Measurements from ENCODE around the gene ARID1B.
A peak's percentile ranks its signal among the peaks of the same experiment; 100 is the strongest.

Gene ARID1B

DNA sequence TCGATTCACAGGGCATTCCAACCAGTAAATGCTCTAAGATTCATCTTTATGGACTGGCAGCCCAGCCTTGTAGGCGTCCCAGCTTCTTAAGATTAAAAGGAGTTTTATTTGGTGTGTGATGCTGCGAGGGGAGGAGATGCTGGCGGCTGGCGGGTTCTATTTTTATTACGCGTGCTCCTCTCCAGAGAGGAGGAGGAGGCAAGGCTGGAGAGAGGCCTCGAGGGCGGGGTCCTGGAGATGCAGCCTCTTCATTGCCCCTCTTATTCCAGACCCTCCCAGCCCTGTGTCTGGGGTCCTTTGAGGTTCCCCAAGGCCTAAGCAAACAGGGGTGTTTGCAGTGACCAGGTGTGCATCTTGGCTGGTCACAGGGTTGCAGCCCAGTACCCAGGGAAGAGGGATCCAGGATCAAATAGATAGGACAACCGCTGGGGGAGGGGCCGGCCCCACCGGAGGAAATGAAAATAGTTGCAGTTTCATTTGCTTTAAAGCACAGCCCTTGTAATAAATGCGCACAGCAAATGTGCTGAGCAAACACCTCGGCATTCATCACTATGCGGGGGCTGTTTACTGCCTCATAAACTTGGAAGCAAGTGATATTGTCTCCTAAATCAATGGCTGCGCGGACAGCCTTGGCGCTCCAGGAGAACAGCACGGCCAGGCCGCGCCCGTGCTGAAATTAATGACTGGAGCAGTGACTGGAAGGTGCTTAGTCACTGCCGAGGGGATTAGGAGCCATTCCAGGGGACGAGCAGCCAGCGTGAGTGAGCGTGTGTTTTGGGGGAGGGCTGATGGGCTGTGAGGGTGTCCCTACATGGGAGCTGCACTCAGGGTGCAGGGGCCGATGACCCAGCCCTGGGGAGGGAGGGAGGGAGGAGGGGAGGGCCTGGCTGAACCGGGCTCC is 463.1 kb downstream of the ARID1B start:
- DNase-seq = peak; percentile 21

DNA sequence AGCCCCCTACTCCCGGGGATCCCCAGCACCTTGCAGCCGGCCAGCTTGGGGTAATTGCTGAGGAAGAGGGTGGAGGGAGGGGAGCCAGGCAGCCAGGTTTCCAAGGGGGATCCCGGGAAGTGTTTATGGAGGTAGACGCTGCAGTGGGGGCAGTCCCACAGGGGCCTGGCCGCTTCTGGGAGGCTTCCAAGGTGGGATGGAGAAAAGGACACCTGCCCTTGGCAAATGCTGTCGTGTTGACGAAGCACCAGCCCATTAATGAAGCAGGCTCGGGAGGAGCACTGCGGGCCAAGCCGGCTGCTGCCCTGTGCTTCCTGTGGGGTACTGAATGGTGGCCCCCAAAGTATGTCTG is 463.8 kb downstream of the ARID1B start:
- no peak for DNase-seq

DNA sequence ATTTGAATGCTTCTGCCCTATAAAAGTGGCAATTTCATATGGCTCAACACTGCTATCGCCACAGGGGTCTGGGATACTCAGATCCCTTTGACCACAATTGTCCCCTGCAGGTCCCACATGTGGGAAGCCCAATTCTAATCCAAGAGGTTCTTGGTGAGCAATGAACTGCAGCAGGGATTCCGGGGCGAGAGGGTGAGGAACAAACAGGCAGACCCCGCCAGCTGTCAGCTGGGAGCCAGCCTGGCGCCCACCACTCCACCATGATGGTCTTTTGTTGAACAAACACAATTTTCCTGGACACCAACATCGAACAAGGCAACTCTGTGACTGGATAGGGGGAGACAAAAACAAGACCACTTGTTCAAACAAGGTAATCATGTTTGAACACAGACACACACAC is 465.6 kb downstream of the ARID1B start:
- no peak for DNase-seq

DNA sequence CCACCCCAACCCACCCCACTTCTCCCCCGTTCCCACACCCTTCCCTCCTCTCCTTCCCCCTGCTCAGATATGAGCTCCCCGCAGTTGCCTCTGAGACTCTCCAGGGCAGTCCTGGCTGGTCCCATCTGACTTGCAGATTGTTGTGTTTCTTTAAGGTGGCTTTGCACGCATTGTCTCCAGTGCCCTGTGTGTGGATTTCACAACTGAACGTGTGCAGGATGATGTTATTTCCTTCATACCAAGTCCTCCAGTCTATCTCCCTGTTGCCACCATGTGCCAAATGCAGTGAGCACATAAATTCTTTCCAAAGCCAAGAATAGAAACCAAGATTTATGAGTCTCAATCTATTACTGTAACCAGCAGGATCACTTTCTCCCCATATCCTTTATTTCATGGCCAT is 467.0 kb downstream of the ARID1B start:
- no peak for DNase-seq

DNA sequence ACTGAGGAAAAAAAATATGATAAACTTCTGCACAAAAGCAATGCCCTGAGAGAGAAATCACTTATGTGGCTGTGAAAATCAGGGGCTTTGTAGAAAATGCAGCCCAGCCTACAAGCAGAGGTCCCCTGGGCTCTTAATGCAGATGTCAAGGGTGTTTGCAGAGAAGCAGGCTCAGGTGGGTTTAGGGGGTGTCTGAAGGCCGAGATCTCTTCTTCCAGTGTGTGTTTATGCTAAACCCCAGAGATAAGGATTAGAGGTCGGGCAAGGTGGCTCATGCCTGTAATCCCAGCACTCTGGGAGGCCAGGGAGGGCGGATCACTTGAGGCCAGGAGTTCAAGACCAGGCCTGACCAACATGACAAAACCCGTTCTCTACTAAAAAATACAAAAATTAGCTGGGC is 467.6 kb downstream of the ARID1B start:
- no peak for DNase-seq

DNA sequence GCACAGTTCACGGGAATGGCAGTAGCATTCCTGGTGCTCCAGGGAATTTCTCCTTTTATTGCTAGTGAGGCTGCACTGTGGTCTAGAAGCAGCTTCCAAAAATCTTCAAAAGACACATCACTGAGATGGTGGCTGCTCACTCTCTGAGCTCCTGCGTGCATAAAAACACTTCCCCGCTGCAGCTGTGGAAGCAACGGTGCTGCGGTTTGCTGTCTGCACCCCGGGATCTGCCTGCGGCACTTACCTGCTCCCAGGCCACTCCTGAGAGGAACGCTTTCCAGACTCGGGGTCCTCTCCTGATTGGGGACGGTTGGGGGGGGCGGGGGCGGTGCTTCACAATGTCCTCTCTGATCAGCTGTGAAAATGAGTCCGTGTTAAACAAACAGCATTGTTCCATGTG is 468.3 kb downstream of the ARID1B start:
- no peak for DNase-seq

DNA sequence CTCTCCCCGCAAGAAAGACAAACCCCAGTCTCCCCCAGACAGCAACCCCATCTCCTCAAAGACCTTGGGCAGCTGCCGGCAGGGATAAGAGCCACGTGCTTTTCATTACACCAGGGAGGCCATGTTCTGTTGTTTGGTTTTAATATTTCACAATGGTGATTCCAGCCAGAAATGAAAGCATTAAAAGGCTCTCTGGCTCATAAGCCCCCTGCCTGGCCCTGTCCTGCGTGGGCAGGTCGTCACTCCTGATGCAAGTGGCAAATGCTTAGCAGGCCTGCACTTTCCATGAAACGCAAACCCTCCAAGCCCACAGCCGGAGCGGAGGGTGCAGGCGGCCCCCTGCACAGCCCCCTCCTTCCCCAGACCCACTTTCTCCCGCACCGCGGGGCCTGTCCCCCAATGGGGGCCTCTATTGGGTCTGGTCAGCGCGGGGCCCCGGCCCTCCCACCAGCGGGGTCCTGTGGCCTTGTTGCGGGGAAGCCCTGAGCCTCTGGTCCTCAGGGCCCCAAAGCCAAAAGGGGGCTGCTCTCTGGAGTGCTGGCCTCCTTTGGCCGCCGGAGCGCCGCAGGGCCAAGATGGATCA is 469.0 kb downstream of the ARID1B start:
- no peak for DNase-seq

DNA sequence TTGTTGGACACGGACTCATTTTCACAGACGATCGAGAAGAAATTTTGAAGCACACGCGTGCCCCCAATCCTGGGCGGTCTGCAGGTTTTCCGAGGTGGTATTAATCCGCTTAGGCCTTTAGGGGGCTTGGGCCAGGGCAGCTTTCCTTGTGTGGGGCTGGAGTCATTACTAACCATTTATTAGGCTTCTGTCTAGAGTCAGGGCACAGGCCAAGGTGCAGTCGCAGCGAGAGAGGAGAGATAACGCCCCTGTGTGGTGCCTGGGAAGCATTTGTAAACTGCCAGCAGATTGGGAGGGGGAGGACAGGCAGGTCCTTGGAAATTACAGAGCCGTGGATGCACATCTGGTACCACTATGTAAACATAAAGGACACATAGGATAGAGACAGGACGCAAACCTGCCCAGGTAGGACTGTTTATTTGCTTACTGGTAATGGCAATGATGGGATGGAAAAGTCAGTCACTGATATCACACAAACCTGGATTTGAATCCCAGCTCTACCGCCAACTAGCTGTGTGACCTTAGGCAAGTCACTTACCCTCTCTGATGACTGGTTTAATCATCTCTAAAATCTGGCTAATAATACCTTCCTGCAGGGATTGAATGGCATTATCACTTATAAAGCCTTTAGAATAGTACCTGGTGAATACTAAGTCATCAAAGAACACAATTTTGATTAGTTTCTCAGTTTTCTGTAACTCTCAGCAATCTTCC is 469.8 kb downstream of the ARID1B start:
- no peak for DNase-seq

DNA sequence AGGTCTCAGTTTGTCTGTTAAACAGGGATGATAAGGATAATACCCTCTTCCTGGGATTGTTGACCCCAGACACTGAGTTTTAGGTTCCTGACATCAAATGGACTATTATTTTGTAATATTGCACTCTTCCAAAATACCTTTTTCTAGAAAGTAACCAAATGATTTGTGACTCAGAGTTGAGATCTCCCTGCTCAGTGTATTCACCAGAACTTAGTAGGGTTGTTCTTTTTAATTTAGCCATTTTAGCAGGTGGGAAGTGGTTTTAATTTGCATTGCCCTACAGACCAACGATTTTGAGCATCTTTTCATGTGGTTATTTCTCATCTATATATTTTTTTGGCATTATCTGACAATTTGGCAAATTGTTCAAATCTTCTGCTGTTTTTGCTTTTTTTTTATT is 471.1 kb downstream of the ARID1B start:
- DNase-seq = no peak

DNA sequence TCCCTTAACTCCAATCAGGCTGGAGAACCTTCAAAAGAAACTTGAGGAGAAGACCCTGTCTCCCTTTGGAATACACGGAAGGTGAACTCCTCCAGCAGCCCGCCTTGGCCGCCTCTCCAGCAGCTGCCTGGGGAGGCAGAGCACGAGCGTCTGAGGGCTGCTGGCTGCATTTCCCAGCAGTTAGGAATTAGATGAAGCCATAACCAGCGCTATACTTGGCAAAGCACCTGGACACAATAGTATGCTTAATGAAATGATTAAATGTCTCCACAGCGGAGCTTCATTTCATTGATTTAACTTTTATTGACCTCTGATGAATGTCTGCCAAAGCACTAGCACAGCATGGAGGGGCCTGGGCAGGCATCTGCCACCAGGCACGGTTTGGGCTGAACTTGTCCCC is 472.6 kb downstream of the ARID1B start:
- no peak for DNase-seq

DNA sequence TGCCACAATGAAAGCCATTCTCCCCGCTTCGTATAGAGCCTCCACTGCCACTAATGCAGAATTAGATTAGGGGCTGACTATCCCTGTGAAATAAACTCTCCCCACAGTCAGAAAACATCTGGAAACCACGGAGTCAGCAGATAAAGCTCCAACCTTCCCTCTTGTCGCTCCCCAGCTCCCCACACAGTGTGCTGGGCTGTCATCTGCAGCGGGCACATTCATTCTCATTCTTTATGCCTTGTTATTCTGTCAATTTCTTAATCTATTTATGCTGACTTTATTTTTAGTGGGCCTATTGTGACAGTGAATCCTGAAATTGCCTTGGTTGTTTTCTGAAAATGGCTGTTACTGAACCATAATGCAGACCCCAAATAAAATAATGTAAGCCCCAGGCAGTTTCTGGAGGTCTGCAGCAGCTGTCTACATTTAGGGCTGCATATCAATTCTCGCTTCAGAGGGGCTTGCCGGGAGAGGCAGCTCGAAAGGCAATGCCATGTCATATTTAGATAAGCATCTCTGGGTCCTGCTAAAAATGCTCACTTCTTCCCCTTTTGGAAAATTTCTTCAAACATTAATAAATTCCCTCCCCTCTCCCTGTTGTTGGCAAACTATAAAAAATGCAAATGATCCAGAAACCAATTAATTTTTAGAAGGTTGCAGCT is 474.5 kb downstream of the ARID1B start:
- DNase-seq = no peak

DNA sequence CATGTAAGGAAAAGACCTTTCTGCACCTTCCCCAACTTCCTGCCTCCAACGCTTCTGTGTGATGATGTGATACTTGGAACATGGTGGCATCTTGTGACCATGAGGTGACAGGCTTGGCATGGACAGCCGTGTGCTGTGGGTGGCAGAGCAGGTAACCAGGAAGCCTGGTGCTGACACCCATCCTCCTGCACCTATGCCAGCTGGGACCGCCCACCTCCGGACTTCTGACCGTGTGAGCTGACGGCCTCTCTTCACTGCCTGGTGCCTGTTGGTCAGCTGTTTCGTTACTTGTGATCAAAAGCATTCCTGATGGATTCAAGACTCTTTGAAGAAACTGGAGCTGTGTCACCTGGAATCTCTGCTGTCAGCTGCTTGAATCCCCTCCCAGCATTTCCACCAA is 475.8 kb downstream of the ARID1B start:
- DNase-seq = no peak

DNA sequence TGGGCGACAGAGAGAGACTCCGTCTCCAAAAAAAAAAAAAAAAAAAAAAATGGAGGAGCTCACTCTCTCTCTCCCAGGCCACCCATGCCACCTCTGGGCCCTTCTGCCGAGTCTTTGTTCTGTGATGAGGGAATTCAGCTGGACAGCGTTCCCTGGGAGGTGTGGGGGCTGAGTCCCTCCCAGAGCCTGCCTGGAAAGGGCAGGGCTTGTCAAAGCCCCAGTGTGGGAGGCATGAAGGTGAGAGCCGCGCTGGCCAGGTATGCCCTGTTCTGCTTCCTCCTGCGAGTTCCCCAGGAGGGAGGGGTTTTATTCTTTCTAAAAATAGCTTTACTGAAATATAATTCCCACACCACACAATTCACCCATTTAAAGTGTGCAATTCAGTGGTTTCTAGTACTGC is 476.5 kb downstream of the ARID1B start:
- DNase-seq = no peak

DNA sequence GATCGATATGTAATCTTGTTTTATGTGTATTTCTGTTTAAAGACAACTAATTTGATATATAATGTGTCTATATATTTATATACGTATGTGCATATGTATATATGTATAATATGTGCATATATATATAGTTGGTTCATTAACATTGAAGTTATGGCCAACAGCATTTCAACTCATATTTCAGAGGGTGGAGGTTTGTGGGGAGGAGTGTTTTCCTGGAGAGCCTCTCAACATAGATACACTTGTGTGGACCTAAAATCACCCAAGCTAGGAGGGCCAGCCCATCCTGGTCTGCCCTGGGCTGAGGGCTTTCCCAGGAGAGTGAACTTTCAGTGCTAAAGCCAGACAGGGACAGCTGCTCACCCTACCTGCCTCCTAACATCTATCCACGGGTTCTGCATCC is 477.4 kb downstream of the ARID1B start:
- no peak for DNase-seq

DNA sequence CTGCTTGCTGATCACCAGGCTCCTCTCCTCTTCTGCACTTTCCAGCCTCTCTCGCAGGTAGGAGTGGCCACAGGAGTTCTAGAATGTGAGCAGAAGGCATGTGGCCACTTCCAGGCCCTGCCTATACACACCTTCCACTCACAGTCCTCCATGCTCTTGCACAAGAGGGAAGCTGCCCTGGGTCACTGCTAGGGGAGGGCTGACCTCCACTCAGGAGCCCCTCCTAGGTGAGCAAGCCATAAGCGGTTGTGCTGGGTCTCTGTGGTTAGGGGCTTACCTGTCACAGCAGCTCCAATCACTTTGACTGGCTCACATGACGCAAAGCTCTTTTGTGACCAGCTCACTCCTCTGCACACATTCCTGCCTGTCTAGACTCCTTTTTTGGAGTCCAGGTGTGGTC is 477.9 kb downstream of the ARID1B start:
- DNase-seq = no peak

DNA sequence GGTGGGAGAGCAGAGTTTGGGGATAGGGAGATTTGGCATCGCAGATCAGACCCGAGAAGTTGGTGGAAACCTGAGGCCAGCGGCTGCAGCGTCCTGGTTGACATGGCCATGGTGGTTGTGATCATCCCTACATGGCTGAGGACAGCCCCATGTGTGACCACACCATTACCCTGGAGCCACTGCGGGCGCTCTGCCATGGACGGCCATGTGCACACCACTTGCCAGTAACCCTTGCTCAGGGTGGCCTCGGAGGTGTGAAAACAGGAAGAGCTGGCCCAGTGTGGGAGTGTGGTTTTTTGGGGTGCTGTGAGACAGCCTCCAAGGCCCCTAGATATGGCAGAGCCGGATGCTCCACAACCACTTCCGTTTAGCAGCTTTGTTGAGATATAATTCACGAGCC is 481.7 kb downstream of the ARID1B start:
- DNase-seq = no peak

DNA sequence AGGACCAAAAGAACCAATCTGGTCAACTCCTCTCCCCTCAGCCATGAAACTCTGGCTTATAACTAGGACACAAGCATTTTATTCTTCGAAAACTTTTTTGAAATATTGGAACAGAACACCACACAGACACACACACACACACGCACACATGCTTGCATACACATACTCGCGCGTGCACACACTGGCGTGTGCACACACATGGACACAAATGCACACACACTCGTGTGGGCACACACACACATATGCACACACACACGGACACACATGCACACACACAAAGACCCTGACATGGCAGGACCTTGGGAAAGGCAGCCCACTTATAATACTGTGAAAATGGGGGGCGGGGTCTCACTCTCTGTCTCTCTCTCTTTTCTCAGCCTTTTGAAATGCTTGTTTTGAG is 482.3 kb downstream of the ARID1B start:
- no peak for DNase-seq
